ENCODE measurements around the gene SERINC1.
"Not testable (repeated sequence)": the region's sequence is repeated elsewhere in the genome, so short reads cannot be mapped to it uniquely, and the experiment has no call there.

Gene SERINC1

GRCh38 chr6:122459865-122460416 is 11.7 kb downstream of the SERINC1 start:
- H3K9me3 ChIP-seq; DNase-seq (ENCODE audit: low spot score in 2 of 2); H3K4me1 ChIP-seq; H3K27me3 ChIP-seq (ENCODE audit: low read depth); H3K4me3 ChIP-seq; in situ Hi-C loops (cut with MboI; ENCODE audit: low sequenced_read_pairs): not testable (repeated sequence)
- peaks cover 12% of the 10 kb centered on the region for H3K36me3 ChIP-seq (replicated peaks)

GRCh38 chr6:122459240-122459639 is 12.4 kb downstream of the SERINC1 start:
- H3K4me1 ChIP-seq, result no peaks in the 10 kb centered on the region; the same call in 1 of the 2 replicates
- in situ Hi-C loops (cut with MboI; ENCODE audit: low sequenced_read_pairs), result no loop called here
- no peak for DNase-seq (ENCODE audit: low spot score in 2 of 2)
- H3K36me3 ChIP-seq (replicated peaks), result peaks cover 13% of the 10 kb centered on the region
- no peaks in the 10 kb centered on the region for H3K9me3 ChIP-seq
- no peaks in the 10 kb centered on the region for H3K27me3 ChIP-seq (ENCODE audit: low read depth)
- H3K4me3 ChIP-seq, result no peak overlapping the region

- no peaks in the 10 kb centered on the region for H3K27me3 ChIP-seq (ENCODE audit: low read depth)
- H3K36me3 ChIP-seq (replicated peaks), result peaks cover 19% of the 10 kb centered on the region
- peaks cover 11% of the 10 kb centered on the region for H3K4me1 ChIP-seq
- DNase-seq (ENCODE audit: low spot score in 2 of 2), result no peak
- no peaks in the 10 kb centered on the region for H3K9me3 ChIP-seq
- no peak overlapping the region for H3K4me3 ChIP-seq
- in situ Hi-C loops (cut with MboI; ENCODE audit: low sequenced_read_pairs), result no loop called here
These were observed 13.5 kb downstream of the SERINC1 start for GRCh38 chr6:122458087-122458486.

- H3K4me3 ChIP-seq; H3K27me3 ChIP-seq (ENCODE audit: low read depth); DNase-seq (ENCODE audit: low spot score in 2 of 2); H3K9me3 ChIP-seq; in situ Hi-C loops (cut with MboI; ENCODE audit: low sequenced_read_pairs): not testable (repeated sequence)
- peaks cover 24% of the 10 kb centered on the region for H3K4me1 ChIP-seq
- H3K36me3 ChIP-seq (replicated peaks), result peaks cover 32% of the 10 kb centered on the region
These were observed 16.5 kb downstream of the SERINC1 start for GRCh38 chr6:122455116-122455515.

DNA sequence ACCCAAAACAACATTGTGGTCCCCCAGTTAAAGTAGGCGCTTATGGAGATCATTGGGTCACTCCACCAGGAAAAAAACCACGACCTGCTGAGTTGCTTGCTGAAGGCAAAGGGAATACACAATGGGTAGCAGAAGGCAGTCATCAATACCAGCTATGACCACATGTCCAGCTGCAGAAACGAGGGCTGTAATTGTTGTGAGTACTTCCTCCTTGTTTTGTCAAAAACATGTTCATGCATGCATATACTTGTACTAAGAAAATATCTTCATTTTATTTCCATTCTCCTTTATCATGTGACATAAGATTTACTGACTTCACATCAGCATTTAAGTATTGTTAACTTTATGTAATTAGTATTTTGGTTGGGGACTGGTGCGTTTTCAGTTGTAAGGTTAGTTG is 16.9 kb downstream of the SERINC1 start:
- in situ Hi-C loops (cut with MboI; ENCODE audit: low sequenced_read_pairs), result no loop called here
- H3K4me3 ChIP-seq, result no peak overlapping the region
- peaks cover 24% of the 10 kb centered on the region for H3K4me1 ChIP-seq
- H3K9me3 ChIP-seq, result no peaks in the 10 kb centered on the region
- H3K36me3 ChIP-seq (replicated peaks), result peaks cover 36% of the 10 kb centered on the region
- DNase-seq (ENCODE audit: low spot score in 2 of 2), result no peak
- H3K27me3 ChIP-seq (ENCODE audit: low read depth), result no peaks in the 10 kb centered on the region

- H3K4me3 ChIP-seq, result no peak overlapping the region
- DNase-seq (ENCODE audit: low spot score in 2 of 2), result peak; percentile 52 to 80
- in situ Hi-C loops (cut with MboI; ENCODE audit: low sequenced_read_pairs), result no loop called here
- H3K36me3 ChIP-seq (replicated peaks), result peaks cover 46% of the 10 kb centered on the region
- peaks cover 24% of the 10 kb centered on the region for H3K4me1 ChIP-seq
- H3K9me3 ChIP-seq, result no peaks in the 10 kb centered on the region
- no peaks in the 10 kb centered on the region for H3K27me3 ChIP-seq (ENCODE audit: low read depth)
These were observed 19.1 kb downstream of the SERINC1 start for GRCh38 chr6:122452509-122452908.

DNA sequence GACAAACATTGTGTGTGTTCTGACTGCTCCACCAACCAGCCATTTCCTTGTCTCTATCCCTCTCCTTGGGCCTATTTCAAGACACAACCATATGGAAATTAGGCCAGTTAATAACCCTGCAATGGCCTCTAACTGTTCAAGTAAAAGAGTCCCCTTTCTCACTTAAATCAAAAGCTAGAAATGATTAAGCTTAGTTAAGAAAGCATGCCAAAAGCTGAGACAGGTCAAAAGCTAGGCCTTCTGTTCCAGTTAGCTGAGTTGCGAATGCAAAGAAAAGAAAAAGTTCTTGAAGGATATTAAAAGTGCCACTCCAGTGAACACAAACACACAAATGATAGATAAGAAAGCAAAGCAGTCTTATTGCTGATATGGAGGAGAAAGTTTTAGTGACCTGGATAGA is 22.5 kb downstream of the SERINC1 start:
- no peaks in the 10 kb centered on the region for H3K9me3 ChIP-seq
- in situ Hi-C loops (cut with MboI; ENCODE audit: low sequenced_read_pairs), result no loop called here
- peaks cover 42% of the 10 kb centered on the region for H3K36me3 ChIP-seq (replicated peaks)
- H3K27me3 ChIP-seq (ENCODE audit: low read depth), result no peaks in the 10 kb centered on the region
- no peak for DNase-seq (ENCODE audit: low spot score in 2 of 2)
- no peak overlapping the region for H3K4me3 ChIP-seq
- H3K4me1 ChIP-seq, result peaks cover 22% of the 10 kb centered on the region

DNA sequence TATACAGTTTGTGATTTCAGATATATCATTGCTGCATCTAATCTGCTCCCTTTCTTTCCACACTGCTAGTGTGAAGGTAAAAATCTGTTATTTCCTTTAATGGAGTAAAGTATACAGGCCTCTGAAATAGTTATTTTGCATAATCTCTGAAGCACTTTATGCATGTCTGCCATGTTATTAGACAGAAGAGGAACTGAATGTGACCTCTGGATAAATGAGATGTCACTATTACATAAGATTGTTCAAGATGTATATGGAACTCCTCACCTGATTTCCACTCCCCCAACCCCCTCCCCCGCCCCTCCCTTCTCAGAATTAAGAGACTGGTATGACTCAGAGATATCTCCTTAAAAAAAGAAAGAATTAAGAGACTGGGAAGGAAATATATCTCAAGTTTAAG is 26.3 kb downstream of the SERINC1 start:
- H3K9me3 ChIP-seq, result no peaks in the 10 kb centered on the region
- DNase-seq (ENCODE audit: low spot score in 2 of 2), result no peak
- in situ Hi-C loops (cut with MboI; ENCODE audit: low sequenced_read_pairs), result no loop called here
- H3K4me3 ChIP-seq, result no peak overlapping the region
- no peaks in the 10 kb centered on the region for H3K27me3 ChIP-seq (ENCODE audit: low read depth)
- H3K4me1 ChIP-seq, result peaks cover 2% of the 10 kb centered on the region
- peaks cover 29% of the 10 kb centered on the region for H3K36me3 ChIP-seq (replicated peaks)

DNA sequence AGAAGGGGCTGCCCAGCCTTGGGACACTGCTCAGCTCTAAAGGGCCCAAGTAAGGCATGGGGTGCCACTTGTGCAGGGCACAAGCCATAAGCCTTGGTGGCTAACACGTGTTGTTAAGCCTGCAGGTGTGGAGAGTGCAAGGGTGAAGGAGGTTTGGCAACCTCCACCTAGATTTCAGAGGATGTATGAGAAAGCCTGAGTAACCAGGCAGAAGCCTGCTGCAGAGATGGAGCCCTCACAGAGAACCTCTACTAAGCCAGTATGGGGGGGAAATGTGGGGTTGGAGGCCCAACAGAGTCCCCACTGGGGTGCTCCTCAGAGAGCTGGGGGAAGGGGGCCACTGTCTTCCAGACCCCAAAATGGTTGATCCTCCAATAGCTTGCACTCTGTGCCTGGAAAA is 32.6 kb downstream of the SERINC1 start:
- H3K36me3 ChIP-seq (replicated peaks), result peaks cover 44% of the 10 kb centered on the region
- no peak for DNase-seq (ENCODE audit: low spot score in 2 of 2)
- H3K27me3 ChIP-seq (ENCODE audit: low read depth), result no peaks in the 10 kb centered on the region
- H3K9me3 ChIP-seq, result peaks cover 4% of the 10 kb centered on the region; the same call in 1 of the 2 replicates
- in situ Hi-C loops (cut with MboI; ENCODE audit: low sequenced_read_pairs), result no loop called here
- H3K4me1 ChIP-seq, result no peaks in the 10 kb centered on the region
- no peak overlapping the region for H3K4me3 ChIP-seq

- H3K4me1 ChIP-seq, result no peaks in the 10 kb centered on the region; the same call in 1 of the 2 replicates
- no peak for DNase-seq (ENCODE audit: low spot score in 2 of 2)
- no peaks in the 10 kb centered on the region for H3K9me3 ChIP-seq
- in situ Hi-C loops (cut with MboI; ENCODE audit: low sequenced_read_pairs), result no loop called here
- no peak overlapping the region for H3K4me3 ChIP-seq
- no peaks in the 10 kb centered on the region for H3K27me3 ChIP-seq (ENCODE audit: low read depth)
- H3K36me3 ChIP-seq (replicated peaks), result peaks cover 44% of the 10 kb centered on the region
These were observed 38.8 kb downstream of the SERINC1 start for GRCh38 chr6:122432816-122433215.

- no peaks in the 10 kb centered on the region for H3K27me3 ChIP-seq (ENCODE audit: low read depth)
- in situ Hi-C loops (cut with MboI; ENCODE audit: low sequenced_read_pairs), result no loop called here
- DNase-seq (ENCODE audit: low spot score in 2 of 2), result no peak
- no peak overlapping the region for H3K4me3 ChIP-seq
- H3K9me3 ChIP-seq, result no peaks in the 10 kb centered on the region
- H3K36me3 ChIP-seq (replicated peaks), result peaks cover 44% of the 10 kb centered on the region
- no peaks in the 10 kb centered on the region; the same call in 1 of the 2 replicates for H3K4me1 ChIP-seq
These were observed 39.8 kb downstream of the SERINC1 start for GRCh38 chr6:122431780-122432179.

DNA sequence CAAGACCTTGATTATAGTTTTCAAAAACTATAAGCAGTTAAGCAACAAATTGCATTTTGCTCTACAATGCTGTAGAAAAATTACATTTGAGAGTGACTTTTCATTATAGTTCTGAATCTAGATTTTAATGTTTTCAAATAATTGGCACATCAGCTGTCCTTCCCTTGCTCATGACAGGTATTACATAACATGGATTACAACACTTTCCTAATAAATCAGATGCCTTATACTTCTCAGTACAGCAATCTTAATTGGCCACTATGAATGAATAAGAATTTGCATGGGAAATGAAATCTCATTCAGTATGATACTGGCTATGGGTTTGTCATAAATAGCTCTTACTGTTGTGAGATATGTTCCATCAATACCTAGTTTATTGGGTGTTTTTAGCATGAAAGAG is 42.3 kb downstream of the SERINC1 start:
- no peaks in the 10 kb centered on the region for H3K9me3 ChIP-seq
- no peak overlapping the region for H3K4me3 ChIP-seq
- in situ Hi-C loops (cut with MboI; ENCODE audit: low sequenced_read_pairs), result no loop called here
- no peak for DNase-seq (ENCODE audit: low spot score in 2 of 2)
- peaks cover 55% of the 10 kb centered on the region for H3K36me3 ChIP-seq (replicated peaks)
- H3K27me3 ChIP-seq (ENCODE audit: low read depth), result no peaks in the 10 kb centered on the region
- H3K4me1 ChIP-seq, result no peaks in the 10 kb centered on the region; the same call in 1 of the 2 replicates

DNA sequence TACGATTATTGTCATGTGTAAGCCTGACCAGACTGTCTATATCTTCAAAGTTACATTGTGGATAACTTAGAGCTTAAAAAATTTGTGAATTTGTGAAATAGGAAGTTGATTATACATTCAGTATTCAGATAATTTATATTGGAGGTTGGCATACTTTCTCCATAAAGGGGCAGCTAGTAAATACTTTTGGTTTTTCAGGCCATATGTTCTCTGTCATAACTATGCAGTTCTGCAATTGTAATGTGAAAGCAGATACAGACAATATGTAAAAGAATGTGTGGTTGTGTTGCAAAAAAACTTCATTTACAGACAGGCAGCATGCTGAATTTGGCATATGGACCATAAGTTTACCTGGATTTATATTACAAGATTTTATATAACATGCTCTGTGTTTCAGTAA is 42.8 kb downstream of the SERINC1 start:
- no peak for DNase-seq (ENCODE audit: low spot score in 2 of 2)
- Histone ChIP-seq H3K27me3 (ENCODE audit: low read depth) (no peaks in the 10 kb centered on the region), H3K36me3 (replicated peaks) (peaks cover 59% of the 10 kb centered on the region), H3K9me3 (no peaks in the 10 kb centered on the region), H3K4me3 (no peak overlapping the region), H3K4me1 (no peaks in the 10 kb centered on the region; the same call in 1 of the 2 replicates)
- in situ Hi-C loops (cut with MboI; ENCODE audit: low sequenced_read_pairs), result no loop called here

- no peaks in the 10 kb centered on the region for H3K9me3 ChIP-seq
- no peaks in the 10 kb centered on the region for H3K4me1 ChIP-seq
- H3K27me3 ChIP-seq (ENCODE audit: low read depth), result no peaks in the 10 kb centered on the region
- in situ Hi-C loops (cut with MboI; ENCODE audit: low sequenced_read_pairs), result no loop called here
- peaks cover 63% of the 10 kb centered on the region for H3K36me3 ChIP-seq (replicated peaks)
- no peak overlapping the region for H3K4me3 ChIP-seq
- DNase-seq (ENCODE audit: low spot score in 2 of 2), result no peak
These were observed 45.0 kb downstream of the SERINC1 start for GRCh38 chr6:122426597-122426996.

- Histone ChIP-seq H3K27me3 (ENCODE audit: low read depth) (no peaks in the 10 kb centered on the region), H3K36me3 (replicated peaks) (peaks cover 57% of the 10 kb centered on the region), H3K4me1 (no peaks in the 10 kb centered on the region), H3K4me3 (no peak overlapping the region), H3K9me3 (no peaks in the 10 kb centered on the region)
- in situ Hi-C loops (cut with MboI; ENCODE audit: low sequenced_read_pairs), result no loop called here
- DNase-seq (ENCODE audit: low spot score in 2 of 2), result no peak
These were observed 47.9 kb downstream of the SERINC1 start for GRCh38 chr6:122423734-122424133.

Measured in HAP-1 (cell line).